HG03097 (cell line): Measurements from ENCODE around the gene NOTUM.
"Not testable (repeated sequence)": the region's sequence is repeated elsewhere in the genome, so short reads cannot be mapped to it uniquely, and the experiment has no call there.

Experiments
- ATAC-seq: cut with Tn5 transposase; IDR thresholded peaks from one replicate; pipeline ENCODE4 v1.9.1; 2021; ENCODE audit not compliant: unreplicated experiment, low FRiP score

Gene NOTUM

DNA sequence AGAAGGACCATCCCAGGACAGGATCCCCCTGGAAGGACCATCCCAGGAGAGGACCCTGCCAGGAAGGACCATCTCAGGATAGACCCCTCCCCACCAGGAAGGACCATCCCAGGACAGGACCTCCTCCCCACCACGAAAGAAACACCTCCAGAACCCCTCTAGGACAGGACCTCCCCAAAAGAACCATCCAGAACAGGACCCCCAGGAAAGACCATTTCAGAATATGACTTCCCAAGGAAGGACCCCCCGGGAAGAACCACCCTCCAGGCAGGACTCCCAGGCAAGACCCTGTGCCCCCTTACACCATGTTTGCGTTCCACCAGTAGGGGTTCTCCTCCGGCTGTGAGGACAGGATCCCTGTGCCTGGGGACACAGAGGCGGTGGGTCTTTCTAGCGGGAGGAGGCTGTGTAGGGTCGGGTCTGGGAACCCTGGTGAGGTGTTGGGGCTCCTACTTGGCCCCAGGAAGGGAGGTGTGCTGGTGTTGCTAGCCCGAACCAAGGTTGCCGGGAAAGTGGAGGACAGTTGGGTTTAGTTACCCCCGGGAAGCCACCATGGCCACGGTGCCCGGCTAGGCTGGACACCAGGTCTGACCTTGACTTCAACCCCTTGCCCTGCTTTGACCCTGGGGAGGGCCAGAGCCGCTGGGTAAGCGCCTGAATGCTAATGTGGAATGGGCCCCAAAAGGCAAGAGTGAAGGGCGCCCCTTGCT is 2.2 kb downstream of the NOTUM start:
- no peak for ATAC-seq

DNA sequence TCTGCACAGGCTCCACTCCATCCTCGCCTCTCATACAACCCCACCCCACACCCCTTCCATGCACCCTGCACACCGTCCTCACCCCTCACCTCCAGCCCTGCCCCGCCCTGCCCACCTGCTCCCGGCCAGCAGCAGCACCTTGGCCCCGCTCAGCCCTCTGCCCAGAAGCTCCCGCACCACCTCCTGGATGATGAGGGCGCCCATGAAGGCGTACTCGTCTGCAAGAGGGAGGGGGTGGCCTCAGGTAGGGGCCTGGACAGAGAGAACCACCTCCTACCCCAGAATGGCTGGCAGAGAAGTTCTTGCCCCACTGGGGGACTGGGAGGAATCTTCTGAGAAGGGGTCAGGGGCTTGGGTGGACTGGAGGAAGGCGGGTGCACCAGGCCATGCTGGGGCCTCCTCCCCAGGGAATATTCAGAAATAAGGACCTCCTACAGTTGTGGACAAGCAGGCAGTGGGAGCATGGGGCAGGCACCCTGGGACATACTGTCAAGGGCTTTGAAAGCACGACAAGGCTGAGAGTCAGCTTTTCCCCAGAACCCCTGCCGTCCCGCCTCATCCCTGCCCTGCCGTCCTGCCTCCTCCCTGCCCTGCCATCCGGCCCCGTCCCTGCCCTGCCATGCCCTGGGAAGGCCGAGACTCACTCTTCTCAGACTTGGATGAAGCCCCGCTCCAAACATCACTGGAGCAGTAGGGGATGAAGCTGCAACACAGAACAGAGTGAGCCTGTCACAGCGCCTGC is 3.1 kb downstream of the NOTUM start:
- no peak for ATAC-seq

DNA sequence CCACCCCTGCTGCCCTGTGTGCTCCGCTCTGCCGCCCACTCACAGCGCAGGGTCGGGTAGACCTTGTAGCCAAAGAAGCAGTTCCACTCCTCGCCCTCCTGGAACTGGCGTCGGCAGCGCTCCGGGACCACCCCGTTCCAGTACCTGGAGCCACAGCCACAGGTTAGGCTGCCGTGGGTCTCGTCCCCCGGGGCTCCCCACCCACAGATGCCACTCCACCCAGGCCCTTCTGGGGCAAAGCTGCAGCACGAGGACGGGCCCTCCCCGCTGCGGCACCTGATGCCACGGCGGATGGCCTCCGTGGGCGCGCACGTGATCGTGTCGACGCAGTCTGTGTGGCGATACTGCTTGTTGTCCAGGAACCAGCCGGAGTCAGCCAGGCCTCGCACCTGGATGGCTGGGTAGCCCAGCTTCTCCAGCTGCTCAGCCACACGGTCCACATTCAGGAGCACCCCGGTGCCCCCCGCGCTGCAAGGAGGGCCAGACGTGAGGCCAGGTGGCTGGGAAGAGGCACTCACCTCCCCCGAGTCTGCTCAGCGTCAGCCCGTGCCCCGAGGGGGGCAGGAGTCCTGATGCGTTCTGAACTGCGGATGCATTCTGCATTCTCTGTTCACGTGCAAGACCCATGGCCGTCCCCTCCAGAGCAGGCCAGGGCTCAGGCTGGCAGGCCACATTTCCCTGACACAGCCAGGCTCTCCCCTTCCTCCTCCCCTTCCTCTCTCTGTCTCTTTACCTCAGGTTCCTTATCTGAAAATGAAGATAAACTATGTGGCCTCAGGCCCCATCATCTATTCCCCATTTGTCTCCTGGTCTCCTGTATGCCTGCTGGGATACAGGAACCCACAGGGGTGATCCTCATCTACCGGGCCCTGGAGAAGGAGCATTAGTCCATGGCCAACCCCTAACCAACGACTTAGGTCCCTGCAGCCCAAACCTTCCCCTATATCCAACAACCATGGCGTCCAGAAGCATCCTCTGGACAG is 4.1 kb downstream of the NOTUM start:
- ATAC-seq: no peak

DNA sequence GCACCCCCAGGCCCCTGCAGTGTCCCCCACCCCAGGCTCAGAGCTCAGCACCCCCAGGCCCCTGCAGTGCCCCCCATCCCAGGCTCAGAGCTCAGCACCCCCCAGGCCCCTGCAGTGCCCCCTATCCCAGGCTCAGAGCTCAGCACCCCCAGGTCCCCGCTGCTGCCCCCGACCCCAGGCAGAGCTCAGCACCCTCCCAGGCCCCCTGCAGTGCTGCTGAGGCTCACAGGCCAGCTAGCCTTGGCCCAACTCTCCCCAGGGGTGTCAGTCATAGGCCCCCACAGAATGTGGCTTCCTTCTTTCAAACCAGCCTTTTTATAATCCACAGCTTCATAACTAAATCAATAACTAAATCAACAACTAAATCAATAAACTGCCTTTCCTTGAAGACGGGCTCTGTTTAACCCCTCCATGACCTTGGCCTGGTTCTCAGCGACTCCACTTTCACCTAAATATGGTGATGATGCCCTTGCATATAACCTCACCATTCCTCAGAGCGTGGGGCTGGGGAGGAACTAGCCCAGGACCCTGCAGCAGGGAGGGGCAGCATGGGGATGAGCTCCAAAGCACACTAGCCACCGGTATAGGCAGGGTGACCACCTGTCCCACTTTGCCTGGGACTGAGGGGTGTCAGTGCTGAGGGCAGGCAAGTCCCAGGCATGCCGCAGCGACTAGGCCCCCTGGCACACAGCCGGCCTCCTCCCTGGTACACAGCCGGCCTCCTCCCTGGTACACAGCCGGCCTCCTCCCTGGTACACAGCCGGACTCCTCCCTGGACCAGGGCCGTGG is 5.0 kb downstream of the NOTUM start:
- ATAC-seq: no peak

DNA sequence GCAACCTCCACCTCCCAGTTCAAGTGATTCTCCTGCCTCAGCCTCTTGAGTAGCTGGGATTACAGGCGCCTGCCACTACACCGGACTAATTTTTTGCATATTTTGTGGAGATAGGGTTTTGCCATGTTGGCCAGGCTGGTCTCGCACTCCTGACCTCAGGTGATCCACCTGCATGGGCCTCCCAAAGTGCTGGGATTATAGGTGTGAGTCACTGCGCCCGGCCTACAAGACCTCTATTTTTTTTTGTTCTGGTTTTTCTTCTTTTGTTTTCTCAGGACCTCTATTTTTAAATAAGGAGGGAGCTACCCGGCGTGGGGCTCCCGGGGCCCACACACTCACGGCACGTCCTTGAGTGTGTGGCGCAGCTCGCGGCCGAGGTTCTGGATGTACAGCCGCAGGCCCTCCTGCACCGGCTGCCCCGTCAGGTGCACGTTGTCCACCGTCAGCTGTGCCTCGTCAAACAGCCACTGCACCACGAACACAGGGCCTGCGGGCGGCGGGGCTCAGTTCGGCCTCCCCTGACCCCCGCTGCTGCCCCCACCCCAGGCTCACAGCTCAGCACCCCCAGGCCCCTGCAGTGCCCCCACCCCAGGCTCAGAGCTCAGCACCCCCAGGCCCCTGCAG is 5.8 kb downstream of the NOTUM start:
- no peak for ATAC-seq

DNA sequence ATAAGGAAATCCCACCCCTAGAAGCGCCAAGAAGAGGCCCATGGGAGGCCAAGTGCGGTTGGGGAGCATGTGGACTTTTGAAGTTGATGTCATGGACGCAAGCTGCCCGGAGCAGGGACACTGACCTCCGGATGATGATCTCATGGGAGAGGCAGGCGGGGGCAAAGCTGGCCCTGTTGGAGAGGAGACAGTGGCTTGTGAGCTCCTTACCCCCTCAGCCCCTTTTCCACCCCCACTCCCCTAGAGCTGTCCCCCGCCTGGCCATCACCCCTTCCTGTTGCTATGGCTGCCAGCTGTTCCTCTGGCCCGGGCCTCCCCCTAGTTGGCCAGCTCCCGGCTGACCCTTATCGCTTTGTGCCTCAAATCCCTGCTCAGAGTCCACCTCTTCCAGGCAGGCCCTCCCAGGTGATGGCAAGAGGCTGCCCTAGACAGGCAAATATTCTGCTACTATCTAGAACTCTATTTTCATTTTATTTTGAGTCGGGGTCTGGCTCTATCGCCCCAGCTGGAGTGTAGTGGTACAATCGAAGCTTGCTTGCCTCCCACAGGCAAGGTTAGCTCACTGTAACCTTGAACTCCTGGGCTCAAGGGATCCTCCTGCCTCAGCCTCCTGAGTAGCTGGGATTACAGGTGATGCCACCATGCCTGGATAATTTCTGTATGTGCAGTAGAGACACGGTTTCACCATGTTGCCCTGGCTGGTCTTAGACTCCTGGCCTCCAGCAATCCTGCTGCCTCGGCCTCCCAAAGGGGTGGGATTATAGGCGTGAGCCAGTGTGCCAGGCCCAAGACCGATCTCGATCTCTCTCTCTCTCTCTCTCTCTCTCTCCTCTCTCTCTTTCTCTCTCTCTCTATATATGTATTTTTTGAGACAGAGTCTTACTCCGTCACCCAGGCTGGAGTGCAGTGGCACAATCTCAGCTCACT is 6.6 kb downstream of the NOTUM start:
- no peak for ATAC-seq

DNA sequence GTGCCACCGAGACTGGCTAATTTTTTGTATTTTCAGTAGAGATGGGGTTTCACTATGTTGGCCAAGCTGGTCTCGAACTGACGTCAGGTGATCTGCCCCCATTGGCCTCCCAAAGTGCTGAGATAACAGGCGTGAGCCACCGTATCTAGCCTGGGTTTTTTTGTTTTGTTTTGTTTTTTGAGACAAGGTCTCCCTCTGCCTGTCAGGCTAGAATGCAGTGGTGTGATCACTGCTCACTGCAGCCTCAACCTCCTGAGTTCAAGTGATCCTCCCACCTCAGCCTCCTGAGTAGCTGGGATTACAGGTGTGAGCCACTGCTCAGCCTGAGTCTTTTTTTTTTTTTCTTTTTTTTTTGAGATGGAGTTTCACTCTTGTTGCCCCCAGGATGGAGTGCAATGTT is 7.5 kb downstream of the NOTUM start:
- ATAC-seq: not testable (repeated sequence)

DNA sequence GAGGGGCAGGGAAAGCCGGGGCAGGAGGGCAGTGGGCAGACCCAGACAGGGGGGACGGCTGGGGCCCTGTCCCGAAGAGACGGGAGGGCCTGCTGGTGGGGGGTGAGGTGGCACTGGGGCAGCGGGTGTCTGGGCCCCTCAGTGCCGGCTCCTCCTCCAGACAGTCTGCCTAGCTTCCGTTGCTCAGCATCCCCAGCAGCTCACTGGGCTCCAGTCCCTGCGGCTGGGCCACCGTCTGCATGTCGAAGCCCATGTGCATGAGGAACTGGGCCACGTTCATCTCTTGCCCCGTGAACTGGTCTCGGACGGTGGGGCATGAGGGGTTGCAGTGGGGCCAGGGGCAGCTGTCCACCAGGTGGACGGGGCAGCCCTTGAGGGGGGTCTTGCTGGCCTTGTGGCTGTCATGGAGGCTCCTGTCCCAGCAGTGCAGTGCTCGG is 8.2 kb downstream of the NOTUM start:
- ATAC-seq: no peak

DNA sequence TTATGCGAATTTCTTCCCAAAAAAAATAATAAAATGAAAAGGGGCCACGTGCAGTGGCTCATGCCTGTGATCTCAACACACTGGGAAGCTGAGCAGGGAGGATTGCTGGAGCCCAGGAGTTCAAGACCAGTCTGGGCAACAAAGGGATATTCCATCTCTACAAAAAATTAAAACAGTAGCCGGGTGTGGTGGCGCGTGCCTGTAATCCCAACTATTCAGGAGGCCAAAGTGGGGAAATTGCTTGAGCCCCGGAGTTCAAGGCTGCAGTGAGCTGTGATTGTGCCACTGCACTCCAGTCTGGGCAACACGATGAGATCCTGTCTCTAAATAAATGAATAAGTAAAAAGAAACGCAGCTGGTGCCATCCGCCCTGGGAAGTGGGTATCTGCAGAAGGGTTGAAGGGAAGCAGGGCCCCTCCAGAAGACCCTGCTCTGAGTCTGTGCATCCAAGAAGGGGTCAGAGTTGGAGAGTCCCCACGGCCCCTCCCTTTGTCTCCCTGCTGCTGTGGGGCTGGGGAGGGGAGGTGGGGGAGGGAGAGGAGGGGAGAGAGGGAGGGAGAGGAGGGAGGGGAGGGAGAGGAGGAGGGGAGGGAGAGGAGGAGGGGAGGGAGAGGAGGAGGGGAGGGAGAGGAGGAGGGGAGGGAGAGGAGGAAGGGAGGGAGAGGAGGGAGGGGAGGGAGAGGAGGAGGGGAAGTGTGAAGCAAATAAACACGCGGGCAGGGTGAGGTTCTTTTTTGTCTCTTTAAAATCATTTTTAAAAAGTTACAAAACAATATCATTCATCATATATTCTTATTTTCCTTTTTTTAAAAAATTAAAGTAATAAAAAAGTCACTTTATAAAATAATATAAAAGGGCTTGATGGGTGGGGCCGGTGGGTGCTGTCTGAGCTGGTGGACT is 9.0 kb downstream of the NOTUM start:
- no peak for ATAC-seq

DNA sequence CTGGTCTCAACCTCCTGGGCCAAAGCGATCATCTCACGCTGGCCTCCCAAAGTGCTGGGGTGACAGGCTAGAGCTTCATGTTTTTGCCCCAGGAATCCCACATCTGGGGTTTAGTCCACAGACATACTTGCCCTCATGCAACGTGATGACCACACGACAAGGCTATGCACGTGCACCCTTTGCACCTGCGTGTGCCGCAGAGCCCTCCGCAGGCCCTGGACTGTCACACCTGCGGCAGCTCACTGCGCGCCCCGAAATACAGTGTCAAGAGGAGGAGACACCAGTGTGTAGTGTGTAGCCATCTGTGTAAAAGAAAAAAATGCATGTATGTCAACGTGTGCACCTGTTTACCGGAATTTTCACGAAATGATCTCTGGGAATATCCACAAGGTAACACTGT is 10.5 kb downstream of the NOTUM start:
- ATAC-seq: no peak

DNA sequence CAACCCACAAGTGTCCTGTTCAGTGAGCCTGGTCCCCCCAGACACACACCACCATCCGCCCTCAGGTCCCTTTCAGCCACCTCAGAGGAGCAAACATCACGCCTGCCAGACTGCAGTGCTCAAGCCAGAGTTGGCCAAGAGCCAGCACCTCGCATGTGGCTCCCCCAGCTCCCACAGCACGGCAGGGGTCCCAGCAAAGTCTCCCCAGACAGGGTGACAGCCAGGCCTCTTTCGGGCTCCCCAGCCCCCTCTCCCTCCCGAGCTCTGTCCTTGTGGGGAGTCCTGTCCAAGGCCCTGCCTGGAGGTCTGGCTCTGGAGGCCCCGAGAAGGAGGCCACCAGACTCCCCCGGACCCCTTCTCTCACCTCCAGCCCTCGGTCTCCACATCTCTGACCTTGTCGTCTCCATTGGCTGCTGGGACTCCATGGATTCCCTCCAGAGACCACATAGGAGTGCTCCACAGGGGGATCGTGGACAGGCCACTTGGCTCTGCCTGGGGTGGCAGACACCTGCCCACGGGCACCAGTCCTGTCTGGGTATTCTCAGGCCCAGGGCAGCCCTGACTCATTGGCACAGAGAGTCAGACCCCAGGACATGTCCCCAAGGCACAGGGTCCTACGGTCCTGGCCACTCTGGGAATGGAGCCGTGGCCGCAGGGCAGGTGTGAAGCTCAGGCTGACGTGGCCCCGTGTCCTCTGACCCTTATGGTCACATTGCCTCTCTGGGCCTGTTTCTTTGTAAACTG is 12.2 kb downstream of the NOTUM start:
- no peak for ATAC-seq

DNA sequence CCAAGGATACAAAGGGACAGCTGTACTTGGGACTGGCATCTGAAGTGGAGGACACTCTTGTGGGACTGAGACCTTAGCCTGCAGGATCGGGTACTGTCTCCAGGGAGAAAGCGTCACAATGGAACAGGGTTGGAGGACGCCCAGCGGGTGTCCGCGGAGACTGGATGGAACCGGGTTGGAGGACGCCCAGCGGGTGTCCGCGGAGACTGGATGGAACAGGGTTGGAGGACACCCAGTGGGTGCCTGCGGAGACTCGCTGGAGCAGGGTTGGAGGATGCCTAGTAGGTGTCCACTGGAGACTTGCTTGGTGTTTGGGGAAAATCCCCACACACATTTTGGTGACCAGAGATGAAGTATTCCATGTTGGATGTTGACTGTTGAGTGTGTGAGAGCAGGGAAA is 13.8 kb downstream of the NOTUM start, which contains the start of gene MYADML2:
Gene MYADML2, minus strand, starts transcription at position 45 of the 400 bp plus-strand sequence. CDS start 5,492 bp downstream, outside the sequence.
- ATAC-seq: no peak

DNA sequence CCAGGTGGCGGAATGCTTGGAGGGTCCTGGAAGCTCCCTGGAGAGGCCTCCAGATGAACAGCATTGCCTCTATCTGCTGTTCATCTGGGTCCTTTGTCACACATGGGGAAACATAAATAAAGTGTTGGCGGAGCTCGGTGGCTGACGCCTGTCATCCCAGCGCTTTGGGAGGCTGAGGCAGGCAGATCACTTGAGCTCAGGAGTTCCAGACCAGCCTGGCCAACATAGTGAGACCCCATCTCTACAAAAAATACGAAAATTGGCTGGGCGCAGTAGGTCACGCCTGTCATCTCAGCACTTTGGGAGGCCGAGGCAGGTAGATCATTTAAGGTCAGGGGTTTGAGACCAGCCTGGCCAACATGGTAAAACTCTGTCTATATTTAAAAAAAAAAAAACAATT is 16.1 kb downstream of the NOTUM start:
- ATAC-seq: no peak

DNA sequence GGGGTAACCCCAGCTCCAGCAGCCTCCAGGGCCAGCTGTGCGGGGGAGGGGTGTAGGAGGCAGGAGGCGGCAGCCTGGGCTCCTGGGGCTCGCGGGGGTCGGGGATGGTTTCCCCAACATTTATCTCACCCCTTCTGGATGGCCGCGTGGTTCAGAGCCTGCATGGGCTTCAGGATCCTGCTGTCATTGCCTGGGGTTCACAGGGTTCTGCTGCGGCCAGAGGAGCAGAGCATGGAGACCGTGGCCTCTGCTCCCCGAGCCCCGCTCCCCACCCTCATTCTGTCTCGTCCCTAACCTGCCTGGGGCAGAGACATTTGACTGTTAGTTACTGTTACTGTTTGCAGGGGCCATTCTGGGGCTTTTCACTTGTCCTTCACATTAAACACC is 18.8 kb downstream of the NOTUM start:
- no peak for ATAC-seq

DNA sequence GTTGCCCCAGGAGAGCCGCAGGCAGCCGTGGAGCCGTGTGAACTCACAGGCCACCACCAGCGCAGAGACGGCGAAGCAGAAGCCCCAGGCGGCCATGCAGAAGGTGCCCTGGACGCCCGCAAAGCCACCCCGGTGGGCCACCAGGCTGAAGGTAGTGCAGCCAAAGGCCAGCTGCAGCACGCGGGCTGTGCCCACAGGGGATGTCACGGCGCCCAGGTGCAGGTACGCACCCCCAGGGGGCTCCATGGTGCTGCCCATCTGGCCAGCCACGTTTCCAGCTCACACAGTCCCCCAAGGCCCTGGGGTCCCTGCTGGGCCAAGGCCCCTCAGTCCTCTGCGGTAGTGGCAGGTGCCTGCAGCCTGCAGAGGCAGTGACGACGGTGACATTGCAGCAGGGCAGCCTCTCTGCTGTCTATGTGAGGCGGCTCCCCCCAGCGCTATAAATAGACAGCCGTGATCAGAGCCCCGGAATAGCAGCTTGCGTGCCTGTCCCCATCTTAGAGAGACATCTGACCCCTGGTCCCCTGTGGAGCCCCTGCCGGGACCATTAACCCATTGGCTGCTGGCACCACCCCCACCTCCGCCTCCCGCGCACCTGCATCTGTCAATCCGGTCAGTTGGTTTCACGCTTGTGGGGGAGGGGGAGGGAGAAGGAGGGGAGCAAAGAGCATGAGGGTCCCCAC is 19.4 kb downstream of the NOTUM start:
- no peak for ATAC-seq
